GM06990 (cell line): Measurements from ENCODE around the gene ICA1.

ENCODE experiments used
- DNase-seq: peaks from one replicate; pipeline ENCODE4 v3.0.0-alpha.2; 2011; ENCODE audit not compliant: insufficient read length; ENCODE audit errors: extremely low read depth
- H3K27me3 ChIP-seq: replicated peaks from 2 replicates; pipeline ENCODE4 v1.6.0; 2011; ENCODE audit warnings: low read length; ENCODE audit not compliant: control insufficient read depth, insufficient read depth
- H3K36me3 ChIP-seq: 2 replicates; pipeline ENCODE4 v1.5.1; 2011; ENCODE audit warnings: low read length; ENCODE audit not compliant: control insufficient read depth, insufficient read depth
- H3K4me3 ChIP-seq: replicated peaks from 2 replicates; pipeline ENCODE4 v1.5.1; 2011; ENCODE audit warnings: low read depth, mild to moderate bottlenecking, control low read depth, low read length
- TF ChIP-seq, protein P1 (sequence below): IDR thresholded peaks from 2 replicates; pipeline ENCODE4 v1.5.1; 2011; ENCODE audit warnings: low read length, control low read depth, mild to moderate bottlenecking, inconsistent platforms; ENCODE audit not compliant: insufficient read depth, poor library complexity, severe bottlenecking

ICA1 gene

DNA sequence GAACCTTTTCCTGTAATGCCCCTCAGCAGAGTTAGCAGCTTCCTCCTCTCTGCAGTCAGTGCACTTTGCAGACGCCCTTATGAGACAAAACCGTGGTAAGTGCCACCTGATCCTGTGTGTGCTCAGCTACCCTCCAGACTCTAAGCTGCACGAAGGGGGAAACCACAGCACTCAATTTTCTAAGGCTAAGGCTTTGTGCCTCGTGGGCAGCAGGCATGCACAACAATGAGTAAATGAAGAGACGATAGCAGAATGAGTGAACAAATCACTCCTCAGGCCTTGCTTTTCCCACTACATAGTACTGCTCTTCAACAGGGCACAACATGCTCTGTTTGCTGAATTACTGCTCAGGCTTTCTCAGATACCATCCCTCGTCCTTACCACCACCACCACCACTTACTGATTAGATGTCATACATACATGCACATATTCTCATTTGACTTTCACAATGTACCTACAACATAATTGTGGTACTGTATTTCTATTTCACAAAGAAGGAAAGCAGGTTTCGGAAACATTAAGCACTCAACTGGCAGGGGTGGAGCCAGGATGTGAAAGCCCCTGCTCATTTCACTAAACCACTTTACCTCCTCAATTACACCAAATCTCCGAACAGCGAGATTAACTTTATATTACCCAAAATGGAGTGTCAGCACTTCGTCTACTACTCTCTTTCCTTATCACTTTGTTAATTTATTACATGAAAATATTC, 85.4 kb downstream of the ICA1 start:
- peak; percentile 78 for DNase-seq
- H3K4me3 ChIP-seq, result peak overlapping the region; percentile 13
- H3K27me3 ChIP-seq, result no peaks in the 10 kb centered on the region
- H3K36me3 ChIP-seq, result no peaks in the 10 kb centered on the region
- TF ChIP-seq, protein P1, sequence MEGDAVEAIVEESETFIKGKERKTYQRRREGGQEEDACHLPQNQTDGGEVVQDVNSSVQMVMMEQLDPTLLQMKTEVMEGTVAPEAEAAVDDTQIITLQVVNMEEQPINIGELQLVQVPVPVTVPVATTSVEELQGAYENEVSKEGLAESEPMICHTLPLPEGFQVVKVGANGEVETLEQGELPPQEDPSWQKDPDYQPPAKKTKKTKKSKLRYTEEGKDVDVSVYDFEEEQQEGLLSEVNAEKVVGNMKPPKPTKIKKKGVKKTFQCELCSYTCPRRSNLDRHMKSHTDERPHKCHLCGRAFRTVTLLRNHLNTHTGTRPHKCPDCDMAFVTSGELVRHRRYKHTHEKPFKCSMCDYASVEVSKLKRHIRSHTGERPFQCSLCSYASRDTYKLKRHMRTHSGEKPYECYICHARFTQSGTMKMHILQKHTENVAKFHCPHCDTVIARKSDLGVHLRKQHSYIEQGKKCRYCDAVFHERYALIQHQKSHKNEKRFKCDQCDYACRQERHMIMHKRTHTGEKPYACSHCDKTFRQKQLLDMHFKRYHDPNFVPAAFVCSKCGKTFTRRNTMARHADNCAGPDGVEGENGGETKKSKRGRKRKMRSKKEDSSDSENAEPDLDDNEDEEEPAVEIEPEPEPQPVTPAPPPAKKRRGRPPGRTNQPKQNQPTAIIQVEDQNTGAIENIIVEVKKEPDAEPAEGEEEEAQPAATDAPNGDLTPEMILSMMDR, result no peak

DNA sequence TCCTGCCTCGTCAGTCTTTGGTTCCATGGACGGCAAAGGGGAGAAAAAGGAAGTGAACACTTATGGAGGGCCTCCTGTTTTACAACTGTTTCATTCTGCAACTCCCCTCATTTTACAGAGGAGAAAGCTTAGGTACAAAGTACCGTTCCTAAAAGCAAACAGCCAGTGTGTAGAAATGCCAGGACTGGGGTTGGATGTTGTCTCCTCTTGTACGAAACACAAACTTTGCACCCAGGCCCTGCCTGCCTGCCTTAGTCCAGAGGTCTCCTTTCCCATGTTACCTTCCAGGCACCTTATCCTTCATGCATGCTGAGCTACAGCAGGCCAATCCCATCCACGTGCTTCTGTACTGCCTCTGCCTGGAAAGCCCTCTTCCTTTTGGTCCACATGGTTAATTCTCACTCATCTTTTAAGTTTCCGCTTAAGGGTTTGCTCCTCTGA, 86.0 kb downstream of the ICA1 start:
- Histone ChIP-seq H3K27me3 (no peaks in the 10 kb centered on the region), H3K4me3 (peak overlapping the region; percentile 41), H3K36me3 (no peaks in the 10 kb centered on the region)
- TF ChIP-seq, protein P1, result no peak
- no peak for DNase-seq

DNA sequence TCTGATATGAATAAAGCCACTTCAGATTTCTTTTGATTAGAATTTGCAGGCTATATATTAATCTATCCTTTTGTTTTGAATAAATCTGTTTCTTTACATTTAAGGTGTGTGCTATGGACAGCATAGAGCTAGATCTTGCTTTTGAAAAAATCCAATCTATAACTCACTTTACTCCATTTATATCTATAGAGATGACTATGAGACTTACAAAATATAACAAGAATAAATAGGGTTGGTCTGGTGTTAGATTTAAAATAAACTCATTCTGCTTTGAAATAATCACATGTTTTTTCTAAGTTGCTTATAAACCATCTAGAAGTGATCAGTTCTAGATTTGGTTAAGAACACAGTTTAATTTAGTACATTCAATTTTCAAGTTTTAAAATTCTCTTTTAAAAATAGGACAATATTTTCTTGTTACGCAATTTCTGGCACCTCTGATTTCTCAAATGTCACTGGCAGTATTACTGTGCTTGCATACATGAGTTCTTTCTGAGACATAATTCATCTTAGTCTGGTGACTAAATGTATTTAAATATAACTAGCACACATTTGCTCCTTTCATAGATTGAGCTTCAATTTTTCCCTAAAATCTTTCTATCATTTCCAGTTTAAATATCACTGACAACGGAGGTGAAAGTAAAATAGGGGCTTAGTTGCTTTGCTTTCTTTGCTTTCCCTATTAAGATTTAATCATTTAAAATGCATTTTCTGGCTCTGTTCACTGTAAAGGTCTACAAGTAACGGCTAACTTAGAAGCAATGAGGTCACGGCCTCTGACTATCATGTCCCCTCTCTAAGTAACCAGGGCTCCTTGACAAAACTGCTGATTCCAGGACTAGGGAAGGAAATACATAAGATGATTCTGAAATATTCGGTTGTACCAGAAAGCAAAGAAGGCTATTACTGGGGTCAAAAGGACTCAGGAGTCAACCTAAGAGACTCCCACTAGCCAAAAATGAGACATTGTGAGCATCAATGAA, 89.3 kb downstream of the ICA1 start:
- no peak overlapping the region for H3K4me3 ChIP-seq
- H3K36me3 ChIP-seq, result no peaks in the 10 kb centered on the region
- H3K27me3 ChIP-seq, result no peaks in the 10 kb centered on the region
- TF ChIP-seq, protein P1, result no peak
- no peak for DNase-seq

DNA sequence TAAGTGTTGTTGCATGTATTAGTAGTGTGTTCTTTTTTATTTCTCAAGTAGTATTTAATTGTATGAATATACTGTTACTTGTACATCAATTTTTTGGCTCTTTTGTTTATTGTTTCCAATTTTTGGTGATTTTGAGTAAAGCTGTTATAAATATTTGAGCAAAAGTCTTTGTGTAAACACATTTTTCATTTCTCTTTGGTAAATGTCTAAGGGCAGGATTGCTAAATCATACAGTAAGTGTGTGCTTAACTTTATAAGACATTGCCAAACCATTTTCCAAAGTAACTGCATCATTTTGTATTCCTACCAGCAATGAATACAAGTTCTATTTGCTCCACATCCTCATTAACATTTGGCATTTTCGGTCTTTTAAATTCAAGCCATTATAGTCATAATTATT, 92.8 kb downstream of the ICA1 start:
- H3K4me3 ChIP-seq, result no peak overlapping the region
- no peak for DNase-seq
- no peaks in the 10 kb centered on the region for H3K27me3 ChIP-seq
- TF ChIP-seq, protein P1, result no peak
- no peaks in the 10 kb centered on the region for H3K36me3 ChIP-seq

DNA sequence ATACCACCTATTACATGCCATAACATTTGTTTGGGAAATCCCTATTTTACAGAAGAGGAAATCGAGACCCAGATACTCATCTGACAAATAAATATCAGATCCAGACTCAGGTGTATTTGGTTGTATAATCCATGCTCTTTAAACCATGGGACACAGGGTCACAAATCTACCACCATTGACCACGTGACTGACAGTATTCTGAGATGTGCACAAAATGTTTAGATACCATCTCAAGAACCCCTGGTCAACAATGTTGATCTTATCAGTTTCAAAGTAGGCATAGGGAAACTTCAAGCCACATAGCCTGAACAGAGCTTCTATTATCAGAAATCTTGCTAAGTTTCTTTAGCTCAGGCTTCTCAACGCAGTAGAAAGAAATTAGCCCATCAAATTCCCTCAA, 93.6 kb downstream of the ICA1 start:
- no peak for DNase-seq
- H3K27me3 ChIP-seq, result no peaks in the 10 kb centered on the region
- TF ChIP-seq, protein P1, result no peak

More for the DNA sequence above, 93.6 kb downstream of the ICA1 start:
- H3K36me3 ChIP-seq, result no peaks in the 10 kb centered on the region
- H3K4me3 ChIP-seq, result no peak overlapping the region
